Vagina (tissue), 2 donors: ENCODE data around the gene DSCAML1.

Experiments
- CTCF ChIP-seq, 3 experiments: fragments of 450-650 bp in 2 of 3; fragments of 200-600 bp in 1 of 3; sonication (generic) in 1 of 3; IDR thresholded peaks; one replicate each; pipeline ENCODE4 v1.5.1; 2017 to 2019; ENCODE audit warnings: antibody characterized with exemption in 3 of 3, mild to moderate bottlenecking in 2 of 3, moderate library complexity in 2 of 3
- POLR2A ChIP-seq, 2 donors: fragments of 450-650 bp; IDR thresholded peaks; one replicate each; pipeline ENCODE4 v1.6.1; 2017; ENCODE audit warnings: antibody characterized with exemption in 2 of 2, mild to moderate bottlenecking in 2 of 2, moderate library complexity in 2 of 2

- TF ChIP-seq CTCF (IDR thresholded peaks at IDR 0.05) (no peak), POLR2A (IDR thresholded peaks at IDR 0.05) (no peak)
Measured at GRCh38 chr11:117486059-117486458, 311.0 kb downstream of the DSCAML1 start.
